Measurements from ENCODE around the gene ELF4. TPM values are rescaled to one million over a fixed set of nuclear protein-coding genes. Genes with fewer than 3 reads are reported as not detected.

Gene ELF4
- total RNA-seq, 2 donors from 2014 or later, result 1.6 to 3.6 TPM

DNA sequence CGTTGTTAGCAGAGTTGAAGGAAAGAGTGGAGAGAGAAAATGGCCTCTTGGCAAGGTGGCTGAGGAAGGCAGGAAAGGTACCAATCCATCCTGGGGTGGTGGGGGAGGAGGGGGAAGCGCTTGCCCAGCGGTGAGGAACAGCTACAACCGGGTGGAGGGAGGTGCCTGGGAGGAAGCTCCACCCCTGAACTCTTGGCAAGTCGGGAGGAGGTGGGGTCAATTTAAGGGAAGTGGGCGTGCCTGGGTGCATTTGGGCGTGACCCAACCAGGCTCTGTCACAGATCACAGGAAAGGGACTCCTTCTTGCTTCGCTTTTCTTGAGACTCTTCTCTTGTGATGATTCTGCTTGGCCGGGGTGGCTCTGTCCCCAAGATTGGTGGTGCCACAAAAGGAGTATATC lies 86.2 kb downstream of the ELF4 start:
- peak; percentile 51 to 78 (median 65) for DNase-seq
- WGBS, 2 donors, result 22 to 46% methylated on average over 6 of the region's 9 CpGs
- no peak overlapping the region for H3K4me3 ChIP-seq
- H3K27ac ChIP-seq, result no peak overlapping the region
- TF ChIP-seq POLR2A (IDR thresholded peaks at IDR 0.05), result no peak
- TF ChIP-seq, protein P1, sequence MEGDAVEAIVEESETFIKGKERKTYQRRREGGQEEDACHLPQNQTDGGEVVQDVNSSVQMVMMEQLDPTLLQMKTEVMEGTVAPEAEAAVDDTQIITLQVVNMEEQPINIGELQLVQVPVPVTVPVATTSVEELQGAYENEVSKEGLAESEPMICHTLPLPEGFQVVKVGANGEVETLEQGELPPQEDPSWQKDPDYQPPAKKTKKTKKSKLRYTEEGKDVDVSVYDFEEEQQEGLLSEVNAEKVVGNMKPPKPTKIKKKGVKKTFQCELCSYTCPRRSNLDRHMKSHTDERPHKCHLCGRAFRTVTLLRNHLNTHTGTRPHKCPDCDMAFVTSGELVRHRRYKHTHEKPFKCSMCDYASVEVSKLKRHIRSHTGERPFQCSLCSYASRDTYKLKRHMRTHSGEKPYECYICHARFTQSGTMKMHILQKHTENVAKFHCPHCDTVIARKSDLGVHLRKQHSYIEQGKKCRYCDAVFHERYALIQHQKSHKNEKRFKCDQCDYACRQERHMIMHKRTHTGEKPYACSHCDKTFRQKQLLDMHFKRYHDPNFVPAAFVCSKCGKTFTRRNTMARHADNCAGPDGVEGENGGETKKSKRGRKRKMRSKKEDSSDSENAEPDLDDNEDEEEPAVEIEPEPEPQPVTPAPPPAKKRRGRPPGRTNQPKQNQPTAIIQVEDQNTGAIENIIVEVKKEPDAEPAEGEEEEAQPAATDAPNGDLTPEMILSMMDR (IDR thresholded peaks at IDR 0.05), result no peak
- H3K4me1 ChIP-seq, result no peaks in the 10 kb centered on the region
- no peaks in the 10 kb centered on the region for H3K27me3 ChIP-seq
- H3K36me3 ChIP-seq (replicated peaks in 1 of 2; ENCODE audit: insufficient read depth in 1 of 2, low read depth in 2 of 2), result no peaks in the 10 kb centered on the region
- H3K9me3 ChIP-seq, result no peaks in the 10 kb centered on the region
- ATAC-seq, result peak; percentile 38
- intact Hi-C loops (cut with DNase I), result loop anchor here (10.0 kb wide), 1 partner anchor 99 kb away; no protein-coding TSS in a partner anchor

DNA sequence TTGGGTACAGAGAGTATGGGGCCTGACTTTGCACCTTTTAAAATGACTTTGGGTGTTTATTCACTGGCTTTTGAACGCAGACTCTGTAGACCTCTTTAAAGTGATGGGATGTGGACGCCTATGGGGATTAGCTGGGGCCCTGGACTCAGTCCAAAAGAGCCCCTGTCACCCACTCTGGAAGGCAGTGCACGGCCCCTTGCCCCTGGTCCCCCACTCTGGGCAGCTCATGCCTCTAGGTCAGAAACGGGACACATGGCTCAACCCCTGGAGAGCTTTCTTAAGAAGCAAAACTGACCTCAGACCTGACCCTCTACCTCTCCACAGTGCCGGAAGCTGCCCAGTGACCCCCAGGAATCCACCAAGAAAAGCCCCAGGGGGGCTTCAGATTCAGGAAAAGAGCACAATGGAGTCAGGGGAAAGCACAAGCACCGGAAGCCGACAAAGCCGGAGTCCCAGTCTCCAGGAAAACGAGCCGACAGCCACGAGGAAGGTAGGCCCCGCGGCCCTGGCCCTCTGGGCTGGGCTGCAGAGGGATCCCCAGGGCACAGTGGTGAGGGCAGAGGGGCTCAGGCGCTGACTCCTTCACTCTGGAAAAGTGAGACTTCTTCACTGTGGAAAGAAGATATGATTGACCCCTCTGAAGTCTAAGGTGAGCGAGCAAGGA lies 89.5 kb downstream of the ELF4 start:
- no peaks in the 10 kb centered on the region for H3K4me1 ChIP-seq
- ATAC-seq (no peak), DNase-seq (no peak)
- no peaks in the 10 kb centered on the region for H3K36me3 ChIP-seq (replicated peaks in 1 of 2; ENCODE audit: insufficient read depth in 1 of 2, low read depth in 2 of 2)
- no peak overlapping the region for H3K27ac ChIP-seq
- TF ChIP-seq POLR2A (IDR thresholded peaks at IDR 0.05), result no peak
- TF ChIP-seq, protein P1 (IDR thresholded peaks at IDR 0.05), result no peak
- intact Hi-C loops (cut with DNase I), result loop anchor here (10.0 kb wide), 1 partner anchor 96 kb away; no protein-coding TSS in a partner anchor
- H3K27me3 ChIP-seq, result no peaks in the 10 kb centered on the region
- no peaks in the 10 kb centered on the region for H3K9me3 ChIP-seq
- 82 to 100% methylated on average over 1 to 15 of the region's 15 CpGs for WGBS, 2 donors
- H3K4me3 ChIP-seq, result no peak overlapping the region

DNA sequence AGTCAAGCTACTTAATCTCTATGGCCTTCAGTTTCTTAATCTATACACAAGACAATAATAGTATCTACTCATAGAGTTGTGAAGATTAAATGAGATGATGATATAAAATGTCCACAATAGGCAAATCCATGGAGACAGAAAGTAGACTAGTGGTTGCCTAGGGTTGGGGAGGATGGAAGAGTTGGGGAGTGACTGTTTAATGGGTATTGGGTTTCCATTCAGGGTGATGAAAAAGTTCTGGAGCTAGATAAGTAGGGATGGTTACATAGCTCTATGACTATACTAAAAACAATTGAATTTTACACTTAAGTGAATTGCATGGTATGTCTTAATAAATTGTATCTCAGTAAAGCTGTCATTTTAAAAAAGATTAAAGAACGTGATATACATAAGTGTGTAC lies 92.2 kb downstream of the ELF4 start:
- TF ChIP-seq POLR2A (IDR thresholded peaks at IDR 0.05), result no peak
- TF ChIP-seq, protein P1 (IDR thresholded peaks at IDR 0.05), result no peak

DNA sequence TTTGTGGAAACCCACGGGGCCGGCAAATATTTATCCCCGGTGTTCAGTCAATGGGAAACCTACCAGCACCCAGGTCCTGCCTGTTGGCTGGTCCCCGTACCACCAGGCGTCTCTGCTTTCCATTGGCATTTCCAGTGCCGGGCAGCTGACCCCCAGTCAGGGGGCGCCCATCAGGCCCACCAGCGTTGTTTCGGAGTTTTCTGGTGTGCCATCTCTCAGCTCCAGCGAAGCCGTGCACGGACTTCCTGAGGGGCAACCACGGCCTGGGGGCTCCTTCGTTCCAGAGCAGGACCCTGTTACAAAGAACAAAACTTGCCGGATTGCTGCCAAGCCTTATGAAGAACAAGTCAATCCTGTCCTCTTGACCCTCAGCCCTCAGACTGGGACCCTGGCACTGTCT lies 95.1 kb downstream of the ELF4 start:
- no peak for TF ChIP-seq POLR2A (IDR thresholded peaks at IDR 0.05)
- TF ChIP-seq, protein P1 (IDR thresholded peaks at IDR 0.05), result no peak
- Histone ChIP-seq H3K36me3 (replicated peaks in 1 of 2; ENCODE audit: insufficient read depth in 1 of 2, low read depth in 2 of 2) (no peaks in the 10 kb centered on the region), H3K4me1 (no peaks in the 10 kb centered on the region), H3K4me3 (no peak overlapping the region), H3K9me3 (no peaks in the 10 kb centered on the region), H3K27ac (no peak overlapping the region), H3K27me3 (no peaks in the 10 kb centered on the region)
- WGBS, 2 donors, result no CpG with 5 or more reads among the region's 15 CpGs
- intact Hi-C loops (cut with DNase I), result no loop called here
- DNase-seq (no peak), ATAC-seq (no peak)

More for the DNA sequence above, 92.2 kb downstream of the ELF4 start:
- Histone ChIP-seq H3K4me3 (no peak overlapping the region), H3K27me3 (no peaks in the 10 kb centered on the region), H3K27ac (no peak overlapping the region), H3K4me1 (no peaks in the 10 kb centered on the region), H3K36me3 (replicated peaks in 1 of 2; ENCODE audit: insufficient read depth in 1 of 2, low read depth in 2 of 2) (no peaks in the 10 kb centered on the region), H3K9me3 (no peaks in the 10 kb centered on the region)
- intact Hi-C loops (cut with DNase I), result no loop called here
- WGBS, 2 donors, result 56 to 86% methylated on average over 1 of the region's 1 CpG
- ATAC-seq (no peak), DNase-seq (no peak)

Other genes starting within 250 kb of the ELF4 start
- gene UTP14A, start 204.3 kb downstream of the ELF4 start, total RNA-seq, result 10 to 100 TPM; 10.9 to 13.8 TPM
- 1 to 10 TPM; 3.0 to 4.4 TPM for gene BCORL1, start 127.9 kb downstream of the ELF4 start, total RNA-seq
- 10 to 100 TPM; 14.8 to 22.4 TPM for gene AIFM1, start 55.3 kb upstream of the ELF4 start, total RNA-seq
- gene RAB33A, start 61.5 kb upstream of the ELF4 start, total RNA-seq, result under 1 TPM in 1 of 2 donors, not detected in 1; 0.78 TPM
- gene ZNF280C, start 158.4 kb upstream of the ELF4 start, total RNA-seq, result 1 to 10 TPM; 2.6 to 2.9 TPM
- gene SLC25A14, start 229.4 kb upstream of the ELF4 start, total RNA-seq, result 10 to 100 TPM; 10.6 to 18.5 TPM

Data from body of pancreas (tissue), 4 donors.